Measurements from ENCODE around the gene KRTAP5-2. TPM values are rescaled to one million over a fixed set of nuclear protein-coding genes. Genes with fewer than 3 reads are reported as not detected.

KRTAP5-2 gene
- total RNA-seq, 1 experiment from 2014 or later = not detected

DNA sequence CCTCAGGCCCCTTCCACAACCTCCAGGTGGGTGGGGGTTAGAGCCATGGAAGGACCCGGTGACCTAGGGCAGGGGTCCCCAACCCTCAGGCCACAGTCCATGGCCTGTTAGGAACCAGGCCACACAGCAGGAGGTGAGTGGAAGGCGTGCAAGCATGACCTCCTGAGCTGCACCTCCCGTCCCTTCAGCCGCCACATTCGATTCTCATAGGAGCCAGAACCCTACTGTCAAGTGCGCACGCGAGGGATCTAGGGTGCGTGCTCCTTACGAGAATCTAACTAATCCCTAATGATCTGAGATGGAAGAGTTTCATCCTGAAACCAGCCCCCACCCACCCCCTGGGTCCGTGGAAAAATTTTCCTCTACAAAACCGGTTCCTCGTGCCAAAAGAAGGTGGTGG, 27.4 kb upstream of the KRTAP5-2 start:
- no peaks in the 10 kb centered on the region for H3K79me2 ChIP-seq (ENCODE audit: low read length)
- no peaks in the 10 kb centered on the region for H4K20me1 ChIP-seq (ENCODE audit: low read length)
- ATAC-seq (no peak), DNase-seq (no peak)
- H3K27ac ChIP-seq (ENCODE audit: low read length) = no peak overlapping the region
- H2AFZ ChIP-seq (ENCODE audit: low read length) = no peak overlapping the region
- no peak overlapping the region for H3K4me3 ChIP-seq (ENCODE audit: low read length)
- no TSS peak for BruUV-seq (replicated peaks)
- H3K4me1 ChIP-seq (ENCODE audit: insufficient read depth, low read length) = no peaks in the 10 kb centered on the region
- TF ChIP-seq, protein P1, sequence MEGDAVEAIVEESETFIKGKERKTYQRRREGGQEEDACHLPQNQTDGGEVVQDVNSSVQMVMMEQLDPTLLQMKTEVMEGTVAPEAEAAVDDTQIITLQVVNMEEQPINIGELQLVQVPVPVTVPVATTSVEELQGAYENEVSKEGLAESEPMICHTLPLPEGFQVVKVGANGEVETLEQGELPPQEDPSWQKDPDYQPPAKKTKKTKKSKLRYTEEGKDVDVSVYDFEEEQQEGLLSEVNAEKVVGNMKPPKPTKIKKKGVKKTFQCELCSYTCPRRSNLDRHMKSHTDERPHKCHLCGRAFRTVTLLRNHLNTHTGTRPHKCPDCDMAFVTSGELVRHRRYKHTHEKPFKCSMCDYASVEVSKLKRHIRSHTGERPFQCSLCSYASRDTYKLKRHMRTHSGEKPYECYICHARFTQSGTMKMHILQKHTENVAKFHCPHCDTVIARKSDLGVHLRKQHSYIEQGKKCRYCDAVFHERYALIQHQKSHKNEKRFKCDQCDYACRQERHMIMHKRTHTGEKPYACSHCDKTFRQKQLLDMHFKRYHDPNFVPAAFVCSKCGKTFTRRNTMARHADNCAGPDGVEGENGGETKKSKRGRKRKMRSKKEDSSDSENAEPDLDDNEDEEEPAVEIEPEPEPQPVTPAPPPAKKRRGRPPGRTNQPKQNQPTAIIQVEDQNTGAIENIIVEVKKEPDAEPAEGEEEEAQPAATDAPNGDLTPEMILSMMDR (conservative IDR thresholded peaks at IDR 0.05; ENCODE audit: low read depth, low read length) = no peak
- no peak for TF ChIP-seq EZH2 (IDR thresholded peaks at IDR 0.05; ENCODE audit: low read length, unreplicated experiment)
- TF ChIP-seq EZH2phosphoT487 (IDR thresholded peaks at IDR 0.05; ENCODE audit: borderline replicate concordance, low read length) = no peak
- H3F3A ChIP-seq (ENCODE audit: low read length, unreplicated experiment) = no peaks in the 10 kb centered on the region
- H3K36me3 ChIP-seq (ENCODE audit: low read depth, low read length) = no peaks in the 10 kb centered on the region
- ChIA-PET CTCF (no interaction called here), POLR2A (ENCODE audit: unreplicated experiment) (no interaction called here)
- no peak overlapping the region for H3K9ac ChIP-seq (ENCODE audit: low read length)
- H3K27me3 ChIP-seq (ENCODE audit: low read length) = peaks cover 17% of the 10 kb centered on the region; the same call in 1 of the 2 replicates
- H3K9me2 ChIP-seq (replicated peaks; ENCODE audit: low read length) = no peaks in the 10 kb centered on the region
- no peaks in the 10 kb centered on the region for H3K9me3 ChIP-seq (ENCODE audit: low read length)
- no peak overlapping the region for H3K4me2 ChIP-seq (ENCODE audit: low read length)
- intact Hi-C loops (cut with micrococcal nuclease) = no loop called here

DNA sequence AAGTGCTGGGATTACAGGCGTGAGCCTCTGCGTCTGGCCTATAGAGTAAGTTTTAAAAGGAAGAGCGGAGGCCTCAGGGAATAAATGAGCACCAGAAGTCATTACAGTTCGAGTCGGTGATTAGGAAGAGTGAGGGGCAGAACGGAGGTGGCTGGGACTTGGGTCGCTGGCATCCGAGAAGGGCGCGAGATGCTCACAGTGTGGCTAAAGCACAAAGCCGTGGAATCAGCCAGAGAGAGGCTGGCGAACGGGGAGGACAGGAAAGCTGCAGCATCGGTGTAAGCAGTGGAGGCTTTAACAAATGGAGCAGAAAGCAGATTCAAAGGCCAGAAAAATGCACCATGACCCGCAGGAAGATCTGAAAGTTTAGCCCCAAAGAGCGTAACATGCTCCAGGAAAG, 26.5 kb upstream of the KRTAP5-2 start:
- Histone ChIP-seq H3F3A (ENCODE audit: low read length, unreplicated experiment) (no peaks in the 10 kb centered on the region), H3K9ac (ENCODE audit: low read length) (no peak overlapping the region), H4K20me1 (ENCODE audit: low read length) (no peaks in the 10 kb centered on the region), H3K9me2 (replicated peaks; ENCODE audit: low read length) (no peaks in the 10 kb centered on the region), H2AFZ (ENCODE audit: low read length) (no peak overlapping the region), H3K4me1 (ENCODE audit: insufficient read depth, low read length) (no peaks in the 10 kb centered on the region), H3K79me2 (ENCODE audit: low read length) (no peaks in the 10 kb centered on the region), H3K27ac (ENCODE audit: low read length) (no peak overlapping the region), H3K36me3 (ENCODE audit: low read depth, low read length) (no peaks in the 10 kb centered on the region), H3K9me3 (ENCODE audit: low read length) (no peaks in the 10 kb centered on the region), H3K4me3 (ENCODE audit: low read length) (no peak overlapping the region), H3K27me3 (ENCODE audit: low read length) (peaks cover 17% of the 10 kb centered on the region; the same call in 1 of the 2 replicates), H3K4me2 (ENCODE audit: low read length) (no peak overlapping the region)
- intact Hi-C loops (cut with micrococcal nuclease) = no loop called here
- TF ChIP-seq, protein P1 (conservative IDR thresholded peaks at IDR 0.05; ENCODE audit: low read depth, low read length) = no peak
- TF ChIP-seq EZH2 (IDR thresholded peaks at IDR 0.05; ENCODE audit: low read length, unreplicated experiment) = no peak
- TF ChIP-seq EZH2phosphoT487 (IDR thresholded peaks at IDR 0.05; ENCODE audit: borderline replicate concordance, low read length) = no peak
- ChIA-PET POLR2A (ENCODE audit: unreplicated experiment) (no interaction called here), CTCF (no interaction called here)
- DNase-seq (no peak), ATAC-seq (no peak)
- BruUV-seq (replicated peaks) = no TSS peak

DNA sequence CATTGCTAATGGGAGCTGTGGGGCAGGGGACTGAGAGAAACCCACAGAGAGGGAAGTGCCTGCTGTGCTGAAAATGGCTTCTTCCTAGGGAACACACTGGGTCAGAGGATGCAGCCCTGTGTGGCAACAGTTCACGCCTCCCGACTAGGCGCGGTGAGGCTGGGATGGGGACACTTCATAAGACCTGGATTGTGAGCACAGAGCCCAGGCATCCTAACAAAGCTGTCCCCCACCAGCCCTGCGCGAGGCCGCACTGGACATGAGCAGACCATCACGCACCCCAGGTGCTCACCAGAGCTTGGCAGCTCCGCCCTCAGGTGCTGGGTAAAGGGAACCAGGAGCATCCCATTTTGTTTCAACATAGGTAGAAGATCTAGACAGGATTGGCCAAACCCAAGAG, 25.6 kb upstream of the KRTAP5-2 start:
- no peaks in the 10 kb centered on the region for H3K79me2 ChIP-seq (ENCODE audit: low read length)
- no peak for DNase-seq
- no peak overlapping the region for H3K9ac ChIP-seq (ENCODE audit: low read length)
- CTCF ChIA-PET = no interaction called here
- no peaks in the 10 kb centered on the region for H3K36me3 ChIP-seq (ENCODE audit: low read depth, low read length)
- H3K4me2 ChIP-seq (ENCODE audit: low read length) = no peak overlapping the region
- H3K9me2 ChIP-seq (replicated peaks; ENCODE audit: low read length) = no peaks in the 10 kb centered on the region
- no peaks in the 10 kb centered on the region for H4K20me1 ChIP-seq (ENCODE audit: low read length)
- intact Hi-C loops (cut with micrococcal nuclease) = no loop called here
- no peak overlapping the region for H3K4me3 ChIP-seq (ENCODE audit: low read length)
- BruUV-seq (replicated peaks) = no TSS peak
- no peak overlapping the region for H3K27ac ChIP-seq (ENCODE audit: low read length)
- no peaks in the 10 kb centered on the region for H3K4me1 ChIP-seq (ENCODE audit: insufficient read depth, low read length)
- POLR2A ChIA-PET (ENCODE audit: unreplicated experiment) = no interaction called here
- no peak for TF ChIP-seq EZH2 (IDR thresholded peaks at IDR 0.05; ENCODE audit: low read length, unreplicated experiment)
- TF ChIP-seq, protein P1 (conservative IDR thresholded peaks at IDR 0.05; ENCODE audit: low read depth, low read length) = no peak
- TF ChIP-seq EZH2phosphoT487 (IDR thresholded peaks at IDR 0.05; ENCODE audit: borderline replicate concordance, low read length) = no peak
- peaks cover 17% of the 10 kb centered on the region; the same call in 1 of the 2 replicates for H3K27me3 ChIP-seq (ENCODE audit: low read length)
- no peaks in the 10 kb centered on the region for H3K9me3 ChIP-seq (ENCODE audit: low read length)
- no peaks in the 10 kb centered on the region for H3F3A ChIP-seq (ENCODE audit: low read length, unreplicated experiment)
- H2AFZ ChIP-seq (ENCODE audit: low read length) = no peak overlapping the region
- no peak for ATAC-seq

Measured in PC-3 (cell line).